Tibial nerve (tissue), 4 donors: ENCODE measurements around the gene RBM26.

Experiments
- EP300 ChIP-seq, 2 donors: sonication (generic); formaldehyde crosslinking; IDR thresholded peaks; one replicate each; pipeline ENCODE4 v1.6.1; 2017; ENCODE audit warnings: antibody characterized with exemption in 2 of 2, mild to moderate bottlenecking in 1 of 2
- TF ChIP-seq, protein P1 (sequence below), 5 experiments: fragments of 200-600 bp in 3 of 5; fragments of 450-650 bp in 2 of 5; sonication (generic) in 3 of 5; IDR thresholded peaks; one replicate each; pipeline ENCODE4 v1.5.1; 2016 to 2019; ENCODE audit warnings: antibody characterized with exemption in 5 of 5, mild to moderate bottlenecking in 3 of 5, moderate library complexity in 2 of 5

- TF ChIP-seq, protein P1, sequence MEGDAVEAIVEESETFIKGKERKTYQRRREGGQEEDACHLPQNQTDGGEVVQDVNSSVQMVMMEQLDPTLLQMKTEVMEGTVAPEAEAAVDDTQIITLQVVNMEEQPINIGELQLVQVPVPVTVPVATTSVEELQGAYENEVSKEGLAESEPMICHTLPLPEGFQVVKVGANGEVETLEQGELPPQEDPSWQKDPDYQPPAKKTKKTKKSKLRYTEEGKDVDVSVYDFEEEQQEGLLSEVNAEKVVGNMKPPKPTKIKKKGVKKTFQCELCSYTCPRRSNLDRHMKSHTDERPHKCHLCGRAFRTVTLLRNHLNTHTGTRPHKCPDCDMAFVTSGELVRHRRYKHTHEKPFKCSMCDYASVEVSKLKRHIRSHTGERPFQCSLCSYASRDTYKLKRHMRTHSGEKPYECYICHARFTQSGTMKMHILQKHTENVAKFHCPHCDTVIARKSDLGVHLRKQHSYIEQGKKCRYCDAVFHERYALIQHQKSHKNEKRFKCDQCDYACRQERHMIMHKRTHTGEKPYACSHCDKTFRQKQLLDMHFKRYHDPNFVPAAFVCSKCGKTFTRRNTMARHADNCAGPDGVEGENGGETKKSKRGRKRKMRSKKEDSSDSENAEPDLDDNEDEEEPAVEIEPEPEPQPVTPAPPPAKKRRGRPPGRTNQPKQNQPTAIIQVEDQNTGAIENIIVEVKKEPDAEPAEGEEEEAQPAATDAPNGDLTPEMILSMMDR (IDR thresholded peaks at IDR 0.05) = no peak
- TF ChIP-seq EP300 (IDR thresholded peaks at IDR 0.05) = no peak
These were observed 29.5 kb upstream of the RBM26 start for GRCh38 chr13:79435561-79435990.
